Vagina (tissue), 2 donors: ENCODE measurements around the gene IGFBP5. TPM values are rescaled to one million over a fixed set of nuclear protein-coding genes. Genes with fewer than 3 reads are reported as not detected.

Source experiments
- DNase-seq, 2 donors: peaks; one replicate each; pipeline ENCODE4 v3.0.0-alpha.2; 2017; ENCODE audit errors: extremely low spot score in 2 of 2
- H3K27ac ChIP-seq: fragments of 200-600 bp; sonication (generic); one replicate; pipeline ENCODE4 v1.5.1; 2019
- H3K27me3 ChIP-seq: fragments of 200-600 bp; sonication (generic); one replicate; pipeline ENCODE4 v1.5.1; 2019
- H3K36me3 ChIP-seq, 2 donors: fragments of 200-600 bp; sonication (generic); one replicate each; pipeline ENCODE4 v1.5.1; 2017 to 2019
- H3K4me1 ChIP-seq: fragments of 200-600 bp; sonication (generic); one replicate; pipeline ENCODE4 v1.5.1; 2019
- H3K4me3 ChIP-seq, 2 donors: fragments of 200-600 bp; sonication (generic); 1 replicate in 1 of 2; 2 replicates in 1 of 2; pipeline ENCODE4 v1.5.1; 2016 to 2019
- H3K9me3 ChIP-seq: fragments of 200-600 bp; sonication (generic); one replicate; pipeline ENCODE4 v1.5.1; 2019
- POLR2A ChIP-seq, 2 donors: fragments of 450-650 bp; IDR thresholded peaks; one replicate each; pipeline ENCODE4 v1.6.1; 2017; ENCODE audit warnings: antibody characterized with exemption in 2 of 2, mild to moderate bottlenecking in 2 of 2, moderate library complexity in 2 of 2
- POLR2AphosphoS5 ChIP-seq, 2 donors: sonication (generic); formaldehyde crosslinking; IDR thresholded peaks; one replicate each; pipeline ENCODE4 v1.9.0; 2017; ENCODE audit warnings: antibody characterized with exemption in 2 of 2, mild to moderate bottlenecking in 2 of 2, low read depth in 1 of 2; ENCODE audit not compliant: insufficient read depth in 1 of 2
- intact Hi-C: fragments of 100-400 bp; cut with DNase I; formaldehyde crosslinking; loops from one replicate; pipeline ENCODE4 v1.15.1; 2023
- total RNA-seq: library from RNA; depleted of rRNA; stranded (reverse); fragments of >200 nt; gene quantifications from one replicate; pipeline ENCODE4 v1.2.3, GENCODE V29; 2016
- TF ChIP-seq, protein P1 (sequence below), 3 experiments: fragments of 450-650 bp in 2 of 3; fragments of 200-600 bp in 1 of 3; sonication (generic) in 1 of 3; IDR thresholded peaks; one replicate each; pipeline ENCODE4 v1.5.1; 2017 to 2019; ENCODE audit warnings: antibody characterized with exemption in 3 of 3, mild to moderate bottlenecking in 2 of 3, moderate library complexity in 2 of 3

The IGFBP5 gene
- total RNA-seq, 1 donor from 2014 or later, result 1,041 TPM

DNA sequence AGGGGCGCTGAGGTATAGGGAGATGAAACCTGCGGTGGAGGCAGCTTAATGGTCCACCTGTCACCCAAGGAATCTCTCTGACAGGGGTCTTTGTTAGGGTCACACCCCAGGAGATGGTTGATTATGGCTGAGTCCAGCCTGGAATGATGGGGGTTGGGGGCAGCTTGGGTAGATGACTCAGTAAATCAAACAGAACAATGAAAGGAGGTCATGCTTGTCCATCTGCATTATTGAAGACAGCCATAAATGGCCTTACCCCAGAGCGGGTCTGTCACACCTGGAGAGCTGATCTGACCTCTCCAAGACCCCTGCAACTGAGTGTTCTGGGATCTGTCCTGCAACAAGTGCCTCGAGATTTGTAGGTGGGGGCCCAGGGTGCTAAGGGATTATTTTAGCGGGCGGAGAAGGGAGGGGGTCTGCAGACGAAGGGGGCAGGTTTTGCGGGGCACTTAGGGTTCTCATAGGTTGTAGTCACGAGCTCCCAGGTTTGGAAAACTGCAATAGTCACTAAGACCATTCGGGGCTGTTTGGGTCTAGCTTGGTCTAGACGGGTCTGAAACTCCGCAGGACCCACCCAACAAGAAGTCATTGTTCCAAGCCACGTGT lies 62.9 kb downstream of the IGFBP5 start:
- Histone ChIP-seq H3K4me1 (peaks cover 30% of the 10 kb centered on the region), H3K36me3 (no peaks in the 10 kb centered on the region), H3K27ac (no peak overlapping the region), H3K9me3 (no peaks in the 10 kb centered on the region), H3K27me3 (no peaks in the 10 kb centered on the region), H3K4me3 (peak overlapping the region; percentile 58 to 90)
- intact Hi-C loops, result no loop called here
- TF ChIP-seq POLR2AphosphoS5 (IDR thresholded peaks at IDR 0.05; ENCODE audit: insufficient read depth in 1 of 2, low read depth in 1 of 2) (no peak), POLR2A (IDR thresholded peaks at IDR 0.05) (no peak)
- TF ChIP-seq, protein P1, sequence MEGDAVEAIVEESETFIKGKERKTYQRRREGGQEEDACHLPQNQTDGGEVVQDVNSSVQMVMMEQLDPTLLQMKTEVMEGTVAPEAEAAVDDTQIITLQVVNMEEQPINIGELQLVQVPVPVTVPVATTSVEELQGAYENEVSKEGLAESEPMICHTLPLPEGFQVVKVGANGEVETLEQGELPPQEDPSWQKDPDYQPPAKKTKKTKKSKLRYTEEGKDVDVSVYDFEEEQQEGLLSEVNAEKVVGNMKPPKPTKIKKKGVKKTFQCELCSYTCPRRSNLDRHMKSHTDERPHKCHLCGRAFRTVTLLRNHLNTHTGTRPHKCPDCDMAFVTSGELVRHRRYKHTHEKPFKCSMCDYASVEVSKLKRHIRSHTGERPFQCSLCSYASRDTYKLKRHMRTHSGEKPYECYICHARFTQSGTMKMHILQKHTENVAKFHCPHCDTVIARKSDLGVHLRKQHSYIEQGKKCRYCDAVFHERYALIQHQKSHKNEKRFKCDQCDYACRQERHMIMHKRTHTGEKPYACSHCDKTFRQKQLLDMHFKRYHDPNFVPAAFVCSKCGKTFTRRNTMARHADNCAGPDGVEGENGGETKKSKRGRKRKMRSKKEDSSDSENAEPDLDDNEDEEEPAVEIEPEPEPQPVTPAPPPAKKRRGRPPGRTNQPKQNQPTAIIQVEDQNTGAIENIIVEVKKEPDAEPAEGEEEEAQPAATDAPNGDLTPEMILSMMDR (IDR thresholded peaks at IDR 0.05), result no peak
- no peak for DNase-seq

GRCh38 chr2:216629784-216630183 lies 65.6 kb downstream of the IGFBP5 start:
- Histone ChIP-seq H3K4me3 (no peak overlapping the region), H3K9me3 (no peaks in the 10 kb centered on the region), H3K36me3 (no peaks in the 10 kb centered on the region), H3K4me1 (peaks cover 13% of the 10 kb centered on the region), H3K27ac (no peak overlapping the region), H3K27me3 (no peaks in the 10 kb centered on the region)
- no peak for TF ChIP-seq POLR2AphosphoS5 (IDR thresholded peaks at IDR 0.05; ENCODE audit: insufficient read depth in 1 of 2, low read depth in 1 of 2)
- no peak for TF ChIP-seq POLR2A (IDR thresholded peaks at IDR 0.05)
- TF ChIP-seq, protein P1 (IDR thresholded peaks at IDR 0.05), result no peak
- DNase-seq, result no peak
- intact Hi-C loops, result no loop called here

- H3K27me3 ChIP-seq, result no peaks in the 10 kb centered on the region
- DNase-seq, result no peak
- no peak overlapping the region for H3K4me3 ChIP-seq
- H3K27ac ChIP-seq, result no peak overlapping the region
- H3K4me1 ChIP-seq, result peaks cover 3% of the 10 kb centered on the region
- no peaks in the 10 kb centered on the region for H3K9me3 ChIP-seq
- no peaks in the 10 kb centered on the region for H3K36me3 ChIP-seq
- intact Hi-C loops, result no loop called here
- TF ChIP-seq POLR2A (IDR thresholded peaks at IDR 0.05) (no peak), POLR2AphosphoS5 (IDR thresholded peaks at IDR 0.05; ENCODE audit: insufficient read depth in 1 of 2, low read depth in 1 of 2) (no peak)
- TF ChIP-seq, protein P1 (IDR thresholded peaks at IDR 0.05), result no peak
Measured at GRCh38 chr2:216626875-216627245, 68.5 kb downstream of the IGFBP5 start.

GRCh38 chr2:216626168-216626874 lies 69.0 kb downstream of the IGFBP5 start:
- H3K27ac ChIP-seq, result no peak overlapping the region
- peaks cover 8% of the 10 kb centered on the region for H3K4me1 ChIP-seq
- intact Hi-C loops, result no loop called here
- TF ChIP-seq POLR2A (IDR thresholded peaks at IDR 0.05) (no peak), POLR2AphosphoS5 (IDR thresholded peaks at IDR 0.05; ENCODE audit: insufficient read depth in 1 of 2, low read depth in 1 of 2) (no peak)
- TF ChIP-seq, protein P1 (IDR thresholded peaks at IDR 0.05), result no peak
- H3K36me3 ChIP-seq, result no peaks in the 10 kb centered on the region
- no peaks in the 10 kb centered on the region for H3K27me3 ChIP-seq
- no peak overlapping the region for H3K4me3 ChIP-seq
- no peak for DNase-seq
- no peaks in the 10 kb centered on the region for H3K9me3 ChIP-seq

GRCh38 chr2:216624251-216624650 lies 71.1 kb downstream of the IGFBP5 start:
- H3K27me3 ChIP-seq, result no peaks in the 10 kb centered on the region
- no peaks in the 10 kb centered on the region for H3K36me3 ChIP-seq
- intact Hi-C loops, result no loop called here
- no peaks in the 10 kb centered on the region for H3K9me3 ChIP-seq
- H3K27ac ChIP-seq, result no peak overlapping the region
- no peak for DNase-seq
- TF ChIP-seq POLR2AphosphoS5 (IDR thresholded peaks at IDR 0.05; ENCODE audit: insufficient read depth in 1 of 2, low read depth in 1 of 2) (no peak), POLR2A (IDR thresholded peaks at IDR 0.05) (no peak)
- TF ChIP-seq, protein P1 (IDR thresholded peaks at IDR 0.05), result no peak
- no peak overlapping the region for H3K4me3 ChIP-seq
- H3K4me1 ChIP-seq, result peaks cover 19% of the 10 kb centered on the region
